K562 (cell line): Measurements from ENCODE around the gene ERC2.

Source experiments
- EP300 ChIP-seq: IDR thresholded peaks from 2 replicates; pipeline ENCODE4 v1.6.1; 2012; ENCODE audit warnings: low read length, improper control_type of control experiment
- FOXP1 ChIP-seq: sonication (generic); formaldehyde crosslinking; IDR thresholded peaks from 2 replicates; pipeline ENCODE4 v1.8.0; 2022; ENCODE audit warnings: mild to moderate bottlenecking, missing genetic modification reagents
- MYC ChIP-seq, 2 experiments: fragments of 250-450 bp in 1 of 2; sonication (Bioruptor Pico) in 1 of 2; IDR thresholded peaks; 2 replicates each; pipeline versions ENCODE4 v1.5.1 to v1.6.1; 2012 to 2021; ENCODE audit warnings: low read depth in 2 of 2, borderline replicate concordance in 1 of 2, improper control_type of control experiment in 1 of 2, low read length in 1 of 2, mild to moderate bottlenecking in 1 of 2, moderate library complexity in 1 of 2
- SIN3A ChIP-seq, 2 experiments: fragments of 150-350 bp in 1 of 2; IDR thresholded peaks; 2 replicates each; pipeline ENCODE4 v1.6.1; 2011 to 2016; ENCODE audit warnings: borderline replicate concordance in 2 of 2, low read depth in 2 of 2, low read length in 2 of 2, mild to moderate bottlenecking in 2 of 2, moderate library complexity in 2 of 2; ENCODE audit not compliant: control insufficient read depth in 1 of 2
- TCF3 ChIP-seq: sonication (generic); formaldehyde crosslinking; IDR thresholded peaks from 2 replicates; pipeline ENCODE4 v1.4.0; 2020; ENCODE audit warnings: mild to moderate bottlenecking, missing genetic modification reagents
- ZNF274 ChIP-seq: IDR thresholded peaks from 2 replicates; pipeline ENCODE4 v1.6.1; 2011; ENCODE audit warnings: low read depth, mild to moderate bottlenecking, low read length, moderate library complexity, borderline replicate concordance
- TF ChIP-seq, protein P1 (sequence below): sonication (generic); formaldehyde crosslinking; IDR thresholded peaks from 2 replicates; pipeline ENCODE4 v1.8.1; 2023; ENCODE audit warnings: missing genetic modification reagents, mild to moderate bottlenecking, borderline replicate concordance
- TF ChIP-seq, protein P2 (sequence below): fragments of 450-650 bp; IDR thresholded peaks from 2 replicates; pipeline ENCODE4 v1.6.1; 2018; ENCODE audit not compliant: partially characterized antibody
- TF ChIP-seq, protein P3 (sequence below): sonication (generic); formaldehyde crosslinking; IDR thresholded peaks from 2 replicates; pipeline ENCODE4 v1.8.1; 2023; ENCODE audit warnings: mild to moderate bottlenecking, missing genetic modification reagents
- TF ChIP-seq, protein P4 (sequence below): fragments of 250-450 bp; sonication (Bioruptor Pico); IDR thresholded peaks from 2 replicates; pipeline ENCODE4 v1.8.0; 2022; ENCODE audit warnings: inconsistent platforms

DNA sequence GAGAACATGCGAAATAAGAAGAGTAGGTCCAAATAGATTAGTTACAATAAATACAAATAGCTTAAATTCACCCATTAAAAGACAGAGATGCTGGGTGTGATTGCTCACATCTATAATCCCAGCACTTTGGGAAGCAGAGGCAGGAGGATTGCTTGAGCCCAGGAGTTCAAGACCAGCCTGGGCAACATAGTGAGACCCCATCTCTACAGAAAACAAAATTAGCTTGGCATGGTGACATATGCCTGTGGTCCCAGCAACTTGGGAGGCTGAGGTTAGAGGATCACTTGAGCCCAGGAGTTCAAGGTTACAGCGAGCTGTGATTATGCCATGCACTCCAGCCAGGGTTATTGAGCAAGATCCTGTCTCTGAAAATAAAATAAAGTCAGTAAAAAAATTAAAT, 872.1 kb downstream of the ERC2 start:
- no peak for TF ChIP-seq FOXP1 (CRISPR knock-in tag)
- TF ChIP-seq EP300, result no peak
- TF ChIP-seq ZNF274, result no peak
- no peak for TF ChIP-seq MYC (IDR thresholded peaks at IDR 0.05; ENCODE audit: low read depth, low read length)
- TF ChIP-seq MYC (CRISPR knock-in tag; IDR thresholded peaks at IDR 0.05; ENCODE audit: borderline replicate concordance, low read depth), result no peak
- TF ChIP-seq, protein P1, sequence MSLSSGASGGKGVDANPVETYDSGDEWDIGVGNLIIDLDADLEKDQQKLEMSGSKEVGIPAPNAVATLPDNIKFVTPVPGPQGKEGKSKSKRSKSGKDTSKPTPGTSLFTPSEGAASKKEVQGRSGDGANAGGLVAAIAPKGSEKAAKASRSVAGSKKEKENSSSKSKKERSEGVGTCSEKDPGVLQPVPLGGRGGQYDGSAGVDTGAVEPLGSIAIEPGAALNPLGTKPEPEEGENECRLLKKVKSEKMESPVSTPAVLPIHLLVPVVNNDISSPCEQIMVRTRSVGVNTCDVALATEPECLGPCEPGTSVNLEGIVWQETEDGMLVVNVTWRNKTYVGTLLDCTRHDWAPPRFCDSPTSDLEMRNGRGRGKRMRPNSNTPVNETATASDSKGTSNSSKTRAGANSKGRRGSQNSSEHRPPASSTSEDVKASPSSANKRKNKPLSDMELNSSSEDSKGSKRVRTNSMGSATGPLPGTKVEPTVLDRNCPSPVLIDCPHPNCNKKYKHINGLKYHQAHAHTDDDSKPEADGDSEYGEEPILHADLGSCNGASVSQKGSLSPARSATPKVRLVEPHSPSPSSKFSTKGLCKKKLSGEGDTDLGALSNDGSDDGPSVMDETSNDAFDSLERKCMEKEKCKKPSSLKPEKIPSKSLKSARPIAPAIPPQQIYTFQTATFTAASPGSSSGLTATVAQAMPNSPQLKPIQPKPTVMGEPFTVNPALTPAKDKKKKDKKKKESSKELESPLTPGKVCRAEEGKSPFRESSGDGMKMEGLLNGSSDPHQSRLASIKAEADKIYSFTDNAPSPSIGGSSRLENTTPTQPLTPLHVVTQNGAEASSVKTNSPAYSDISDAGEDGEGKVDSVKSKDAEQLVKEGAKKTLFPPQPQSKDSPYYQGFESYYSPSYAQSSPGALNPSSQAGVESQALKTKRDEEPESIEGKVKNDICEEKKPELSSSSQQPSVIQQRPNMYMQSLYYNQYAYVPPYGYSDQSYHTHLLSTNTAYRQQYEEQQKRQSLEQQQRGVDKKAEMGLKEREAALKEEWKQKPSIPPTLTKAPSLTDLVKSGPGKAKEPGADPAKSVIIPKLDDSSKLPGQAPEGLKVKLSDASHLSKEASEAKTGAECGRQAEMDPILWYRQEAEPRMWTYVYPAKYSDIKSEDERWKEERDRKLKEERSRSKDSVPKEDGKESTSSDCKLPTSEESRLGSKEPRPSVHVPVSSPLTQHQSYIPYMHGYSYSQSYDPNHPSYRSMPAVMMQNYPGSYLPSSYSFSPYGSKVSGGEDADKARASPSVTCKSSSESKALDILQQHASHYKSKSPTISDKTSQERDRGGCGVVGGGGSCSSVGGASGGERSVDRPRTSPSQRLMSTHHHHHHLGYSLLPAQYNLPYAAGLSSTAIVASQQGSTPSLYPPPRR (CRISPR knock-in tag), result no peak
- TF ChIP-seq, protein P2, sequence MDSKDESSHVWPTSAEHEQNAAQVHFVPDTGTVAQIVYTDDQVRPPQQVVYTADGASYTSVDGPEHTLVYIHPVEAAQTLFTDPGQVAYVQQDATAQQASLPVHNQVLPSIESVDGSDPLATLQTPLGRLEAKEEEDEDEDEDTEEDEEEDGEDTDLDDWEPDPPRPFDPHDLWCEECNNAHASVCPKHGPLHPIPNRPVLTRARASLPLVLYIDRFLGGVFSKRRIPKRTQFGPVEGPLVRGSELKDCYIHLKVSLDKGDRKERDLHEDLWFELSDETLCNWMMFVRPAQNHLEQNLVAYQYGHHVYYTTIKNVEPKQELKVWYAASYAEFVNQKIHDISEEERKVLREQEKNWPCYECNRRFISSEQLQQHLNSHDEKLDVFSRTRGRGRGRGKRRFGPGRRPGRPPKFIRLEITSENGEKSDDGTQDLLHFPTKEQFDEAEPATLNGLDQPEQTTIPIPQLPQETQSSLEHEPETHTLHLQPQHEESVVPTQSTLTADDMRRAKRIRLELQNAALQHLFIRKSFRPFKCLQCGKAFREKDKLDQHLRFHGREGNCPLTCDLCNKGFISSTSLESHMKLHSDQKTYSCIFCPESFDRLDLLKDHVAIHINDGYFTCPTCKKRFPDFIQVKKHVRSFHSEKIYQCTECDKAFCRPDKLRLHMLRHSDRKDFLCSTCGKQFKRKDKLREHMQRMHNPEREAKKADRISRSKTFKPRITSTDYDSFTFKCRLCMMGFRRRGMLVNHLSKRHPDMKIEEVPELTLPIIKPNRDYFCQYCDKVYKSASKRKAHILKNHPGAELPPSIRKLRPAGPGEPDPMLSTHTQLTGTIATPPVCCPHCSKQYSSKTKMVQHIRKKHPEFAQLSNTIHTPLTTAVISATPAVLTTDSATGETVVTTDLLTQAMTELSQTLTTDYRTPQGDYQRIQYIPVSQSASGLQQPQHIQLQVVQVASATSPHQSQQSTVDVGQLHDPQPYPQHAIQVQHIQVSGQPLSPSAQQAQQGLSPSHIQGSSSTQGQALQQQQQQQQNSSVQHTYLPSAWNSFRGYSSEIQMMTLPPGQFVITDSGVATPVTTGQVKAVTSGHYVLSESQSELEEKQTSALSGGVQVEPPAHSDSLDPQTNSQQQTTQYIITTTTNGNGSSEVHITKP, result no peak
- TF ChIP-seq TCF3 (CRISPR knock-in tag), result no peak
- TF ChIP-seq SIN3A (IDR thresholded peaks at IDR 0.05; ENCODE audit: borderline replicate concordance in 2 of 2, control insufficient read depth in 1 of 2, low read depth in 2 of 2, low read length in 2 of 2), result no peak
- TF ChIP-seq, protein P3, sequence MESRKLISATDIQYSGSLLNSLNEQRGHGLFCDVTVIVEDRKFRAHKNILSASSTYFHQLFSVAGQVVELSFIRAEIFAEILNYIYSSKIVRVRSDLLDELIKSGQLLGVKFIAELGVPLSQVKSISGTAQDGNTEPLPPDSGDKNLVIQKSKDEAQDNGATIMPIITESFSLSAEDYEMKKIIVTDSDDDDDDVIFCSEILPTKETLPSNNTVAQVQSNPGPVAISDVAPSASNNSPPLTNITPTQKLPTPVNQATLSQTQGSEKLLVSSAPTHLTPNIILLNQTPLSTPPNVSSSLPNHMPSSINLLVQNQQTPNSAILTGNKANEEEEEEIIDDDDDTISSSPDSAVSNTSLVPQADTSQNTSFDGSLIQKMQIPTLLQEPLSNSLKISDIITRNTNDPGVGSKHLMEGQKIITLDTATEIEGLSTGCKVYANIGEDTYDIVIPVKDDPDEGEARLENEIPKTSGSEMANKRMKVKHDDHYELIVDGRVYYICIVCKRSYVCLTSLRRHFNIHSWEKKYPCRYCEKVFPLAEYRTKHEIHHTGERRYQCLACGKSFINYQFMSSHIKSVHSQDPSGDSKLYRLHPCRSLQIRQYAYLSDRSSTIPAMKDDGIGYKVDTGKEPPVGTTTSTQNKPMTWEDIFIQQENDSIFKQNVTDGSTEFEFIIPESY (CRISPR knock-in tag), result no peak
- TF ChIP-seq, protein P4, sequence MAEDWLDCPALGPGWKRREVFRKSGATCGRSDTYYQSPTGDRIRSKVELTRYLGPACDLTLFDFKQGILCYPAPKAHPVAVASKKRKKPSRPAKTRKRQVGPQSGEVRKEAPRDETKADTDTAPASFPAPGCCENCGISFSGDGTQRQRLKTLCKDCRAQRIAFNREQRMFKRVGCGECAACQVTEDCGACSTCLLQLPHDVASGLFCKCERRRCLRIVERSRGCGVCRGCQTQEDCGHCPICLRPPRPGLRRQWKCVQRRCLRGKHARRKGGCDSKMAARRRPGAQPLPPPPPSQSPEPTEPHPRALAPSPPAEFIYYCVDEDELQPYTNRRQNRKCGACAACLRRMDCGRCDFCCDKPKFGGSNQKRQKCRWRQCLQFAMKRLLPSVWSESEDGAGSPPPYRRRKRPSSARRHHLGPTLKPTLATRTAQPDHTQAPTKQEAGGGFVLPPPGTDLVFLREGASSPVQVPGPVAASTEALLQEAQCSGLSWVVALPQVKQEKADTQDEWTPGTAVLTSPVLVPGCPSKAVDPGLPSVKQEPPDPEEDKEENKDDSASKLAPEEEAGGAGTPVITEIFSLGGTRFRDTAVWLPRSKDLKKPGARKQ (CRISPR knock-in tag), result no peak
